ENCODE measurements around the gene USF2.

DNA sequence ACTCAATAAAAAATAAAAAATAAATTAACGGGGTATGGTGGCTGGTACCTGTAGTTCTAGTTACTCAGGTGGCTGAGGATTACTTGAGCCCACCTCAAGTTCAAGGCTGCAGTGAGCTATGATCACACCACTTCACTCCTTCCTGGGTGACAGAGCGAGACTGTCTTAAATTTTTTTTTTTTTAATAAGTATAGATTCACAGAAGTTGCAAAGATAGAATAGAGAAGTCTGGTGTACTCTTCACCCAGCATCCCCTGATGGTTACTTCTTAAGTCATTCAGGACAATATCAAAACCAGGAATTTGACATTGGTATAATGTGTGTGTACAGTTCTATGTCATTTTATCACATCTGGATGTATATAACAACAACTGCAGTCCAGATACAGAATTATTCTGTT is 52.5 kb downstream of the USF2 start:
- TF ChIP-seq, protein P1, sequence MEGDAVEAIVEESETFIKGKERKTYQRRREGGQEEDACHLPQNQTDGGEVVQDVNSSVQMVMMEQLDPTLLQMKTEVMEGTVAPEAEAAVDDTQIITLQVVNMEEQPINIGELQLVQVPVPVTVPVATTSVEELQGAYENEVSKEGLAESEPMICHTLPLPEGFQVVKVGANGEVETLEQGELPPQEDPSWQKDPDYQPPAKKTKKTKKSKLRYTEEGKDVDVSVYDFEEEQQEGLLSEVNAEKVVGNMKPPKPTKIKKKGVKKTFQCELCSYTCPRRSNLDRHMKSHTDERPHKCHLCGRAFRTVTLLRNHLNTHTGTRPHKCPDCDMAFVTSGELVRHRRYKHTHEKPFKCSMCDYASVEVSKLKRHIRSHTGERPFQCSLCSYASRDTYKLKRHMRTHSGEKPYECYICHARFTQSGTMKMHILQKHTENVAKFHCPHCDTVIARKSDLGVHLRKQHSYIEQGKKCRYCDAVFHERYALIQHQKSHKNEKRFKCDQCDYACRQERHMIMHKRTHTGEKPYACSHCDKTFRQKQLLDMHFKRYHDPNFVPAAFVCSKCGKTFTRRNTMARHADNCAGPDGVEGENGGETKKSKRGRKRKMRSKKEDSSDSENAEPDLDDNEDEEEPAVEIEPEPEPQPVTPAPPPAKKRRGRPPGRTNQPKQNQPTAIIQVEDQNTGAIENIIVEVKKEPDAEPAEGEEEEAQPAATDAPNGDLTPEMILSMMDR (IDR thresholded peaks at IDR 0.05; ENCODE audit: insufficient read depth, low read depth, low read length), result no peak
- no peak for TF ChIP-seq EZH2 (IDR thresholded peaks at IDR 0.05; ENCODE audit: insufficient read depth, low read length)
